BJ (cell line): Measurements from ENCODE around the gene KIF13A. TPM values are rescaled to one million over a fixed set of nuclear protein-coding genes. Genes with fewer than 3 reads are reported as not detected.

Experiments used
- CTCF ChIA-PET: fragments of 350-600 bp; formaldehyde crosslinking; extraction: SDS; loops from one replicate; lab custom pipeline; 2021; ENCODE audit warnings: antibody characterized with exemption, inconsistent platforms; lab: Yijun Ruan, JAX
- POLR2A ChIA-PET: fragments of 300-600 bp; sonication (Branson Sonifier 250); formaldehyde crosslinking; extraction: SDS; loops from one replicate; lab custom pipeline; 2021; ENCODE audit warnings: antibody characterized with exemption; lab: Charles Lee
- DNase-seq: peaks from one replicate; pipeline ENCODE4 v3.0.0-alpha.2; 2011; ENCODE audit warnings: low read depth
- H3K27me3 ChIP-seq: 2 replicates; pipeline ENCODE4 v1.6.0; 2011; ENCODE audit warnings: low read length; ENCODE audit not compliant: control insufficient read depth, insufficient read depth
- H3K36me3 ChIP-seq: 2 replicates; pipeline ENCODE4 v1.5.1; 2011; ENCODE audit warnings: low read length; ENCODE audit not compliant: control insufficient read depth, insufficient read depth
- H3K4me3 ChIP-seq: 2 replicates; pipeline ENCODE4 v1.5.1; 2011; ENCODE audit warnings: low read depth, mild to moderate bottlenecking, control low read depth, low read length
- polyA plus RNA-seq: library from polyadenylated mRNA; depleted of rRNA; stranded (reverse); fragments of >200 nt; gene quantifications from 2 replicates; pipeline ENCODE4 v1.2.3, GENCODE V29; 2011
- TF ChIP-seq, protein P1 (sequence below): IDR thresholded peaks from 2 replicates; pipeline ENCODE4 v1.5.1; 2011; ENCODE audit warnings: low read depth, mild to moderate bottlenecking, control low read depth, inconsistent platforms, low read length, moderate library complexity; ENCODE audit not compliant: insufficient read depth

KIF13A gene
- polyA plus RNA-seq, 1 experiment: 41.4 TPM

DNA sequence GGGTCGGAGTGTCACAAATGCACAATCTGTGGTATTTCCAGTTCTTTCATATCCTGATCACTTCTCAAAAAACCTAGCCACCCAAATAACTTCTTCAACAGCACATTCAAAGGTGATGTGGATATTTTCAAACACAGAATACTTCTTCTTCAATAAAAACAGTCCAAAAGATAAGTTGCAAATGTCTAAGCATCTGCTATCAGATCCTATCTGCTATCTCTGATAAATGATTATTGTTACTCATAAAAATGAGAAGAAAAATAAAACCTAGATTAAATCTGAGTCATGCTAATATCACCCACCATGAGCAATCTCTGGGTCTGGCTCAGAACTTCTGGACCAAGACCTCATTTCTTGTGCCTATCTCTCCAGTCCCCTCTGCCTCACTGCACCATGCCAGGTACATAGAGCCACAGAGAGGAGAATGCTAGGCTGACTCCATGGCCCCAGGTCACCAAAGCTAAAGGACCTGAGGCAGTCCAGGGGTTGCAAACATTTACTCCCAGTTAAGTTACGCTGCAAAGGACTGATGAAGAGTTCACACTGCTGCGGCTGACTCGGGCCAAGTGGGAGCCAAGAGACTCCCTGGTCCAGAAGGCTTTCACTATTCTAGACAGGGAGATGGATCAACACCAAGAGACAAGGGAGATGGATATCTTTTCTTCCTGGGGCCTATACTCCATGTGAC is 101.4 kb downstream of the KIF13A start:
- Histone ChIP-seq H3K27me3 (no peaks in the 10 kb centered on the region), H3K4me3 (no peak overlapping the region), H3K36me3 (peaks cover 1% of the 10 kb centered on the region; the same call in 1 of the 2 replicates)
- ChIA-PET CTCF (no interaction called here), POLR2A (no interaction called here)
- TF ChIP-seq, protein P1, sequence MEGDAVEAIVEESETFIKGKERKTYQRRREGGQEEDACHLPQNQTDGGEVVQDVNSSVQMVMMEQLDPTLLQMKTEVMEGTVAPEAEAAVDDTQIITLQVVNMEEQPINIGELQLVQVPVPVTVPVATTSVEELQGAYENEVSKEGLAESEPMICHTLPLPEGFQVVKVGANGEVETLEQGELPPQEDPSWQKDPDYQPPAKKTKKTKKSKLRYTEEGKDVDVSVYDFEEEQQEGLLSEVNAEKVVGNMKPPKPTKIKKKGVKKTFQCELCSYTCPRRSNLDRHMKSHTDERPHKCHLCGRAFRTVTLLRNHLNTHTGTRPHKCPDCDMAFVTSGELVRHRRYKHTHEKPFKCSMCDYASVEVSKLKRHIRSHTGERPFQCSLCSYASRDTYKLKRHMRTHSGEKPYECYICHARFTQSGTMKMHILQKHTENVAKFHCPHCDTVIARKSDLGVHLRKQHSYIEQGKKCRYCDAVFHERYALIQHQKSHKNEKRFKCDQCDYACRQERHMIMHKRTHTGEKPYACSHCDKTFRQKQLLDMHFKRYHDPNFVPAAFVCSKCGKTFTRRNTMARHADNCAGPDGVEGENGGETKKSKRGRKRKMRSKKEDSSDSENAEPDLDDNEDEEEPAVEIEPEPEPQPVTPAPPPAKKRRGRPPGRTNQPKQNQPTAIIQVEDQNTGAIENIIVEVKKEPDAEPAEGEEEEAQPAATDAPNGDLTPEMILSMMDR: no peak
- DNase-seq: no peak

DNA sequence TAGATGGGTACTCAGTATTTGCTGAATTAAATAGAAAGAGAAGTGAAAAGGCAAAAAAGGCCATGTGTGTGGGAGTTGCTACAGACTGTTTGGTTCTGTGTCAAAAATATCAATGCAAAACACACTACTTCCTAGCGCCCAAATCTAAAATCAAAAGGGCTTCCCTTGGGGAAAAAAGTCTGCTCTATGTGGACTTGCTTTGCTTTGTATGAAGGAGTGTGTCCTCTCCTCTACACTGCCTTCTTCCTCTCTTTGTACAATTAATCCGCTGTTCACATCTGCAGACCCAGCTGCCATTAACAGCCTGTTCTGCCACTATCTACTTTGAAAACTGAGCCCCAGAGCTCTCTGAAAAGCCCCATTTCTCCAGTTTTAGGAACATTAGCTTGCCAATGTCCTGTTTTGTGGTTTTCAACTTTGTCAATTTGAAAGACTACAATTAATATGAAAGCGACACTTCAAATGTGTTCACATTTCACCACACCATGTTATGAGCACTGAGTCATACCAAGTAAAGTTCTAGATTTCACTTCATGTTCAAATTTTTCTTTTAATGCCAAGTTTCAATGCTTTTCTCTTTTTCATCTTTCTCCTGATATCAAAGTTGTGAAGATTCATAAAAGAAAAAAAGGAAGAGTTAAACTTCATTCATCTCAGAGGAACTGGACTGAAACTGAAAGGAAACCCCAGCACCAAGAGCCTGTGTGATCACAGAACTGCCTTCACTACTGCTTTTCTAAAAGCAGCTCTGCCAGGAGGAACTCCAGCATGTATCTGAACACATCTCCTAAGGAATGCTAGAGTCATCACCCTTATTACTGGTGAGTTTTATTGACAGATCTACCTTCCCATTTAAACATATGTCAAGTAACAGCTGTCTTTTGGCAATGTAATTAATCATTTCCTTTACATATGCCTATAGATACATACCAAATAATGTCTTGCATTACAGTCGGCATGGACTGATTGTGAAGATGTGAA is 102.6 kb downstream of the KIF13A start:
- TF ChIP-seq, protein P1: no peak
- DNase-seq: no peak
- H3K4me3 ChIP-seq: no peak overlapping the region
- CTCF ChIA-PET: interaction anchor here (1.7 kb wide), 1 partner anchor 18 kb away, joined by 5 read pairs; no protein-coding TSS in a partner anchor
- POLR2A ChIA-PET: no interaction called here
- no peaks in the 10 kb centered on the region for H3K36me3 ChIP-seq
- H3K27me3 ChIP-seq: no peaks in the 10 kb centered on the region

DNA sequence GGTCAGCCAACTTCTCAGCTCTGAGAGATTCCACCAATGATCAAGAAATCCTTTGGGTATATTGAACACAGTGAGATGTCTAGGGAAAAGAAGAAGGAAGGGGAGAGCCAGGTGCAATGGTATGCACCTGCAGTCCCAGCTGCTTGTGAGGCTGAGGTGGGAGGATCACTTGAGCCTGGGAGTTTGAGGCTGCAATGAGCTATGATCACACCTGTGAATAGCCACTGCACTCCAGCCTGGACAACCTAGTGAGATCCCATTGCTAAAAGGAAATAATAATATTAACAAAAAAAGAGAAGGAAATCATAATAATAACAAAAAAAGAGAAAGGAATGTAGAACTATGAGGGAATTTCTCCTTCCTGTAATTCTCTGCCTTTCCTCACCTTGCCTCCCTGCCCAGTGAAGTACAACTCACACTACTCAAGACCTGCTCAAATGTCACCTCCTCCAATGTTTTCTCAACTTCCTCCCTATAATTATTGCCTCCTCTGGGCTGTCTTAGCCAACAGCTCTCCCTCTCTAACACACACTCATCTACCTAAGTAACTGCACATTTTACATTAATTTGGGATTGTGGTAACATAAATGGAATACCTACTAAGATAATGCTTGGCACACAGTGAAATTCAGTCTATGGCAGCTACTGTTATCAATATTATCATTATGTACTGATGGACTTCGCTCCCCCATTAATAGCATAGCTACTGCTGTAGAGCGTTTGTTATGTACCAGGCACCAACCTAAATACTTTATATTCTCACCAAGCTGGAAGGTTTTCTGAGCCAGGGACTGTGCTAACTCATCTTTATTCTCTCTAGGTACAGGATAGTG is 103.6 kb downstream of the KIF13A start:
- TF ChIP-seq, protein P1: no peak
- Histone ChIP-seq H3K27me3 (no peaks in the 10 kb centered on the region), H3K36me3 (no peaks in the 10 kb centered on the region), H3K4me3 (no peak overlapping the region)
- ChIA-PET POLR2A (no interaction called here), CTCF (interaction anchor here (1.7 kb wide), 1 partner anchor 19 kb away, joined by 5 read pairs; no protein-coding TSS in a partner anchor)
- DNase-seq: no peak

DNA sequence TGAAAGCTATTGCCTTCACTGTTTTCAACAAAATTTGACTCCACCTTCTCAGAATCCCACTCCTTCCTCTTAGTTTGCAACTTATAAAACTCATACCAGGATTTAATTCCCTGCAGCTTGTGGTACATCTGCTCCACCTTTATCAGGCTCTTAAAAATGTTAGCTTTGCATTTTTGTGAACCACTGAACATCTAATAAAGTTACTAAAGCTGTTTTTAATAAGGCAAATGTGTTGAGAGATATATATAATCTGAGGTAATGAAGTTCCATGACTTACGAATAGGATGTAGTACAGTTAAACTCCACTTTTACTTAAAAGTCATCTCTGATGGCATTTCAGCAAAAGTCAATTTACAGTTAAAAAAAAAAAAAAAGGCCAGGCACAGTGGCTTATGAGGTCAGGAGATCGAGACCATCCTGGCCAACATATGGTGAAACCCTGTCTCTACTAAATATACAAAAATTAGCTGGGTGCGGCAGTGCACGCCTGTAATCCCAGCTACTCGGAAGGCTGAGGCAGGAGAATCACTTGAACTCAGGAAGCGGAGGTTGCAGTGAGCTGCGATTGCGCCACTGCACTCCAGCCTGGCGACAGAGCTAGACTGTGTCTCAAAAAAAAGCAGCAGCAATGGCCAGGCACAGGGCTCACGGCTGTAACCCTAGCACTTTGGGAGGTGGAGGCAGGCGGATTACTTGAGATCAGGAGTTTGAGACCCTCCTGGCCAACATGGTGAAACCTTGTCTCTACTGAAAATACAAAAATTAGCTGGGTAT is 106.2 kb downstream of the KIF13A start:
- CTCF ChIA-PET: interaction anchor here (0.6 to 1.7 kb wide), 4 partner anchors 10 to 240 kb away, joined by 3 read pairs; no protein-coding TSS in a partner anchor
- H3K4me3 ChIP-seq: no peak overlapping the region
- H3K27me3 ChIP-seq: no peaks in the 10 kb centered on the region
- no peaks in the 10 kb centered on the region for H3K36me3 ChIP-seq
- DNase-seq: peak; percentile 81
- POLR2A ChIA-PET: interaction anchor here (0.6 kb wide), 1 partner anchor 22 kb away, joined by 5 read pairs; no protein-coding TSS in a partner anchor
- TF ChIP-seq, protein P1: no peak
